Uterus (tissue), 2 donors: ENCODE results near the gene UBR4.

Experiments used
- POLR2A ChIP-seq, 2 donors: fragments of 450-650 bp; IDR thresholded peaks; one replicate each; pipeline ENCODE4 v1.6.1; 2016; ENCODE audit warnings: antibody characterized with exemption in 2 of 2, mild to moderate bottlenecking in 1 of 2, moderate library complexity in 1 of 2
- TF ChIP-seq, protein P1 (sequence below), 4 experiments: fragments of 200-600 bp in 2 of 4; fragments of 450-650 bp in 2 of 4; sonication (generic) in 2 of 4; IDR thresholded peaks; one replicate each; pipeline ENCODE4 v1.5.1; 2016 to 2019; ENCODE audit warnings: antibody characterized with exemption in 4 of 4, mild to moderate bottlenecking in 2 of 4, moderate library complexity in 1 of 4

DNA sequence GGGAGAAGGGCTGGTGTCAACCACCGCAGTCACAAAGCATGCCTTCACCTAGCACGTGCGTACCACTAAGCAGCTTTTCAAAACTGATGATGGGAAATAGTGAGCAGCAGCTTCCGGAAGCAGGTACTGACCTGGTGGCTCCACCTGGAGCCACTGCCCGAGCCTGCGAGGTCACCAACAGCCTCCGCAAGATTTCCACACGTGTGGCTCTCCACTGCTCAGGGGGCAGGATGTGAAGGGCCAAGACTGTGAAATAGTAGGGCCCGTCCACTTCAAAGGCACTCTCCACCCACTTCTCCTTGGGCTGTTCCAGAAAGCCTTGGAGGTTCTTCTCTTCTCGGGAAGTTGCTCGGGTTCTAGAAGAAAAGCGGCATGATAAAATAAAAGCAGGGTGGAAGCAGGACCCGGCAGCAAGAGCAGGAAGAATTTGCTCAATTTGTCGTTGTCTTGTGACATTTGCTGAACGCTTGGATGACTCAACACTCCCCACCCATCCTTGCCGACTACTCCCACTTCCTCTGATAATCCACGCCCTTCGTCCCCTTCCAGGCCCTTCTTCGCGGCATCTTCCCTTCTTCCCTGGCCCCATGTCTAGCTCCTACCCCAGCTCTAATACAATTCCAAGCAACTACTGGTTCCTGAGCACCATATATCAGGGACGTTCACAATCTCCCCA lies 128.7 kb downstream of the UBR4 start:
- TF ChIP-seq, protein P1, sequence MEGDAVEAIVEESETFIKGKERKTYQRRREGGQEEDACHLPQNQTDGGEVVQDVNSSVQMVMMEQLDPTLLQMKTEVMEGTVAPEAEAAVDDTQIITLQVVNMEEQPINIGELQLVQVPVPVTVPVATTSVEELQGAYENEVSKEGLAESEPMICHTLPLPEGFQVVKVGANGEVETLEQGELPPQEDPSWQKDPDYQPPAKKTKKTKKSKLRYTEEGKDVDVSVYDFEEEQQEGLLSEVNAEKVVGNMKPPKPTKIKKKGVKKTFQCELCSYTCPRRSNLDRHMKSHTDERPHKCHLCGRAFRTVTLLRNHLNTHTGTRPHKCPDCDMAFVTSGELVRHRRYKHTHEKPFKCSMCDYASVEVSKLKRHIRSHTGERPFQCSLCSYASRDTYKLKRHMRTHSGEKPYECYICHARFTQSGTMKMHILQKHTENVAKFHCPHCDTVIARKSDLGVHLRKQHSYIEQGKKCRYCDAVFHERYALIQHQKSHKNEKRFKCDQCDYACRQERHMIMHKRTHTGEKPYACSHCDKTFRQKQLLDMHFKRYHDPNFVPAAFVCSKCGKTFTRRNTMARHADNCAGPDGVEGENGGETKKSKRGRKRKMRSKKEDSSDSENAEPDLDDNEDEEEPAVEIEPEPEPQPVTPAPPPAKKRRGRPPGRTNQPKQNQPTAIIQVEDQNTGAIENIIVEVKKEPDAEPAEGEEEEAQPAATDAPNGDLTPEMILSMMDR (IDR thresholded peaks at IDR 0.05): no peak
- TF ChIP-seq POLR2A (IDR thresholded peaks at IDR 0.05): no peak
